Loucy (cell line): ENCODE measurements around the gene DTNB.

Experiments
- H2AFZ ChIP-seq: fragments of 200-600 bp; sonication (generic); 2 replicates; pipeline ENCODE4 v1.6.0; 2016; ENCODE audit warnings: antibody characterized with exemption, mild to moderate bottlenecking, low read length, moderate library complexity
- H3F3A ChIP-seq: fragments of 200-600 bp; 2 replicates; pipeline ENCODE4 v1.6.0; 2016; ENCODE audit warnings: antibody characterized with exemption, low read depth, mild to moderate bottlenecking
- H3K27me3 ChIP-seq: fragments of 200-600 bp; sonication (generic); 2 replicates; pipeline ENCODE4 v1.6.1; 2014; ENCODE audit warnings: low read length, mild to moderate bottlenecking; ENCODE audit not compliant: insufficient read depth, poor library complexity, severe bottlenecking
- H3K36me3 ChIP-seq: fragments of 200-600 bp; sonication (generic); 2 replicates; pipeline ENCODE4 v1.6.1; 2016; ENCODE audit warnings: low read length; ENCODE audit not compliant: insufficient read depth
- H3K4me1 ChIP-seq: fragments of 200-600 bp; sonication (generic); 2 replicates; pipeline ENCODE4 v1.5.1; 2014; ENCODE audit warnings: low read length, mild to moderate bottlenecking; ENCODE audit not compliant: insufficient read depth, poor library complexity, severe bottlenecking
- H3K4me2 ChIP-seq: fragments of 200-600 bp; sonication (generic); 2 replicates; pipeline ENCODE4 v1.6.0; 2014; ENCODE audit warnings: antibody characterized with exemption, low read length, low read depth, mild to moderate bottlenecking; ENCODE audit not compliant: poor library complexity, severe bottlenecking
- H3K4me3 ChIP-seq: fragments of 200-600 bp; sonication (generic); 2 replicates; pipeline ENCODE4 v1.5.1; 2014; ENCODE audit warnings: low read length, mild to moderate bottlenecking, mixed read lengths; ENCODE audit not compliant: poor library complexity, severe bottlenecking
- H3K79me2 ChIP-seq: fragments of 200-600 bp; sonication (generic); 2 replicates; pipeline ENCODE4 v1.6.1; 2014; ENCODE audit warnings: low read length; ENCODE audit not compliant: insufficient read depth
- H3K9ac ChIP-seq: fragments of 200-600 bp; sonication (generic); 2 replicates; pipeline ENCODE4 v1.6.0; 2014; ENCODE audit warnings: mild to moderate bottlenecking, low read depth, low read length, moderate library complexity; ENCODE audit not compliant: poor library complexity, severe bottlenecking
- H3K9me2 ChIP-seq: fragments of 200-600 bp; sonication (generic); replicated peaks from 2 replicates; pipeline ENCODE4 v1.6.1; 2016; ENCODE audit warnings: low read depth, low read length, mixed read lengths
- H3K9me3 ChIP-seq: fragments of 200-600 bp; sonication (generic); 2 replicates; pipeline ENCODE4 v1.6.1; 2014; ENCODE audit warnings: mild to moderate bottlenecking, antibody characterized with exemption, low read length, low read depth; ENCODE audit not compliant: insufficient read depth
- H4K20me1 ChIP-seq: fragments of 200-600 bp; sonication (generic); 2 replicates; pipeline ENCODE4 v1.6.0; 2014; ENCODE audit warnings: antibody characterized with exemption, low read length, mild to moderate bottlenecking; ENCODE audit not compliant: insufficient read depth, poor library complexity, severe bottlenecking
- EZH2phosphoT487 ChIP-seq: fragments of 200-600 bp; IDR thresholded peaks from 2 replicates; pipeline ENCODE4 v1.6.1; 2018; ENCODE audit warnings: antibody characterized with exemption, mild to moderate bottlenecking, moderate library complexity, borderline replicate concordance
- TF ChIP-seq, protein P1 (sequence below): fragments of 200-600 bp; sonication (generic); conservative IDR thresholded peaks from 2 replicates; pipeline ENCODE4 v1.5.1; 2014; ENCODE audit warnings: mild to moderate bottlenecking, antibody characterized with exemption, low read length

DTNB gene

GRCh38 chr2:25505182-25505581, 168.2 kb downstream of the DTNB start:
- Histone ChIP-seq H4K20me1 (no peaks in the 10 kb centered on the region), H3K4me1 (no peaks in the 10 kb centered on the region), H3K27me3 (no peaks in the 10 kb centered on the region), H3K9ac (no peak overlapping the region), H3K79me2 (no peaks in the 10 kb centered on the region), H3K4me2 (no peak overlapping the region), H3K9me3 (no peaks in the 10 kb centered on the region), H3K36me3 (no peaks in the 10 kb centered on the region), H2AFZ (no peak overlapping the region), H3K9me2 (no peaks in the 10 kb centered on the region), H3F3A (0 out of 2 replicates have a peak, but pooled peaks cover 3% of the 10 kb centered on the region), H3K4me3 (no peak overlapping the region)
- TF ChIP-seq, protein P1, sequence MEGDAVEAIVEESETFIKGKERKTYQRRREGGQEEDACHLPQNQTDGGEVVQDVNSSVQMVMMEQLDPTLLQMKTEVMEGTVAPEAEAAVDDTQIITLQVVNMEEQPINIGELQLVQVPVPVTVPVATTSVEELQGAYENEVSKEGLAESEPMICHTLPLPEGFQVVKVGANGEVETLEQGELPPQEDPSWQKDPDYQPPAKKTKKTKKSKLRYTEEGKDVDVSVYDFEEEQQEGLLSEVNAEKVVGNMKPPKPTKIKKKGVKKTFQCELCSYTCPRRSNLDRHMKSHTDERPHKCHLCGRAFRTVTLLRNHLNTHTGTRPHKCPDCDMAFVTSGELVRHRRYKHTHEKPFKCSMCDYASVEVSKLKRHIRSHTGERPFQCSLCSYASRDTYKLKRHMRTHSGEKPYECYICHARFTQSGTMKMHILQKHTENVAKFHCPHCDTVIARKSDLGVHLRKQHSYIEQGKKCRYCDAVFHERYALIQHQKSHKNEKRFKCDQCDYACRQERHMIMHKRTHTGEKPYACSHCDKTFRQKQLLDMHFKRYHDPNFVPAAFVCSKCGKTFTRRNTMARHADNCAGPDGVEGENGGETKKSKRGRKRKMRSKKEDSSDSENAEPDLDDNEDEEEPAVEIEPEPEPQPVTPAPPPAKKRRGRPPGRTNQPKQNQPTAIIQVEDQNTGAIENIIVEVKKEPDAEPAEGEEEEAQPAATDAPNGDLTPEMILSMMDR = no peak
- no peak for TF ChIP-seq EZH2phosphoT487

- Histone ChIP-seq H3K4me3 (no peak overlapping the region), H3K36me3 (no peaks in the 10 kb centered on the region), H4K20me1 (no peaks in the 10 kb centered on the region), H3K9me3 (no peaks in the 10 kb centered on the region), H3F3A (0 out of 2 replicates have a peak, but pooled peaks cover 3% of the 10 kb centered on the region), H3K9me2 (no peaks in the 10 kb centered on the region), H3K4me2 (no peak overlapping the region), H3K27me3 (no peaks in the 10 kb centered on the region), H3K9ac (no peak overlapping the region), H3K4me1 (no peaks in the 10 kb centered on the region), H3K79me2 (no peaks in the 10 kb centered on the region), H2AFZ (no peak overlapping the region)
- TF ChIP-seq, protein P1 = no peak
- no peak for TF ChIP-seq EZH2phosphoT487
These were observed 169.1 kb downstream of the DTNB start for GRCh38 chr2:25504266-25504665.

- H4K20me1 ChIP-seq = no peaks in the 10 kb centered on the region
- H3K27me3 ChIP-seq = no peaks in the 10 kb centered on the region
- no peaks in the 10 kb centered on the region for H3K36me3 ChIP-seq
These were observed 174.2 kb downstream of the DTNB start for GRCh38 chr2:25499157-25499556.

More at GRCh38 chr2:25499157-25499556, 174.2 kb downstream of the DTNB start:
- Histone ChIP-seq H2AFZ (no peak overlapping the region), H3K9me2 (no peaks in the 10 kb centered on the region), H3F3A (no peaks in the 10 kb centered on the region), H3K9ac (no peak overlapping the region), H3K4me1 (peaks cover 8% of the 10 kb centered on the region), H3K4me3 (no peak overlapping the region), H3K4me2 (no peak overlapping the region), H3K9me3 (no peaks in the 10 kb centered on the region), H3K79me2 (no peaks in the 10 kb centered on the region)
- TF ChIP-seq EZH2phosphoT487 = no peak
- TF ChIP-seq, protein P1 = no peak
